ENCODE measurements around the gene TCHP. TPM values are rescaled to one million over a fixed set of nuclear protein-coding genes. Genes with fewer than 3 reads are reported as not detected.

Gene TCHP
- total and polyA plus RNA-seq, 2 of the 13 experiments (the other 11 are each of a cell fraction or from before 2014, with no cell fraction given), result 6.7 to 12.2 TPM

GRCh38 chr12:109944561-109945359 is 44.7 kb downstream of the TCHP start (continued):
- TF ChIP-seq ZNF646 (CRISPR knock-in tag; IDR thresholded peaks at IDR 0.05), result no peak
- no peak for TF ChIP-seq NFE2 (CRISPR knock-in tag; IDR thresholded peaks at IDR 0.05)
- TF ChIP-seq FOXP1 (IDR thresholded peaks at IDR 0.05), result no peak
- TF ChIP-seq FOXP1 (CRISPR knock-in tag; IDR thresholded peaks at IDR 0.05), result no peak
- no peak for TF ChIP-seq ZNF276 (CRISPR knock-in tag; IDR thresholded peaks at IDR 0.05; ENCODE audit: low read depth)
- no peak for TF ChIP-seq ZNF772 (CRISPR knock-in tag; IDR thresholded peaks at IDR 0.05)
- no peak for TF ChIP-seq TP53 (CRISPR knock-in tag; conservative IDR thresholded peaks at IDR 0.05)
- no peak for TF ChIP-seq ZNF367 (CRISPR knock-in tag; IDR thresholded peaks at IDR 0.05; ENCODE audit: borderline replicate concordance)
- no peak for TF ChIP-seq THAP8 (CRISPR knock-in tag; IDR thresholded peaks at IDR 0.05; ENCODE audit: borderline replicate concordance)
- no peak for TF ChIP-seq NR1H2 (CRISPR knock-in tag; IDR thresholded peaks at IDR 0.05; ENCODE audit: borderline replicate concordance, low read depth)
- no peak for TF ChIP-seq KAT8 (CRISPR knock-in tag; IDR thresholded peaks at IDR 0.05)
- TF ChIP-seq ZNF562 (CRISPR knock-in tag; IDR thresholded peaks at IDR 0.05; ENCODE audit: borderline replicate concordance), result no peak
- no peak for TF ChIP-seq ZXDC (CRISPR knock-in tag; IDR thresholded peaks at IDR 0.05)
- TF ChIP-seq ARNT (IDR thresholded peaks at IDR 0.05), result no peak
- no peak for TF ChIP-seq HOXA7 (CRISPR knock-in tag; IDR thresholded peaks at IDR 0.05)
- no peak for TF ChIP-seq RELA (CRISPR knock-in tag; IDR thresholded peaks at IDR 0.05)
- no peak for TF ChIP-seq DNMT3B (CRISPR knock-in tag; conservative IDR thresholded peaks at IDR 0.05)

All from HepG2 (cell line).